NCI-H526 (cell line): ENCODE results near the gene CYP26B1.

ENCODE experiments used
- DNase-seq, 2 experiments: peaks; one replicate each; lab custom pipeline; 2025; lab: John Stamatoyannopoulos, UW

Gene CYP26B1, protein sequence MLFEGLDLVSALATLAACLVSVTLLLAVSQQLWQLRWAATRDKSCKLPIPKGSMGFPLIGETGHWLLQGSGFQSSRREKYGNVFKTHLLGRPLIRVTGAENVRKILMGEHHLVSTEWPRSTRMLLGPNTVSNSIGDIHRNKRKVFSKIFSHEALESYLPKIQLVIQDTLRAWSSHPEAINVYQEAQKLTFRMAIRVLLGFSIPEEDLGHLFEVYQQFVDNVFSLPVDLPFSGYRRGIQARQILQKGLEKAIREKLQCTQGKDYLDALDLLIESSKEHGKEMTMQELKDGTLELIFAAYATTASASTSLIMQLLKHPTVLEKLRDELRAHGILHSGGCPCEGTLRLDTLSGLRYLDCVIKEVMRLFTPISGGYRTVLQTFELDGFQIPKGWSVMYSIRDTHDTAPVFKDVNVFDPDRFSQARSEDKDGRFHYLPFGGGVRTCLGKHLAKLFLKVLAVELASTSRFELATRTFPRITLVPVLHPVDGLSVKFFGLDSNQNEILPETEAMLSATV

DNA sequence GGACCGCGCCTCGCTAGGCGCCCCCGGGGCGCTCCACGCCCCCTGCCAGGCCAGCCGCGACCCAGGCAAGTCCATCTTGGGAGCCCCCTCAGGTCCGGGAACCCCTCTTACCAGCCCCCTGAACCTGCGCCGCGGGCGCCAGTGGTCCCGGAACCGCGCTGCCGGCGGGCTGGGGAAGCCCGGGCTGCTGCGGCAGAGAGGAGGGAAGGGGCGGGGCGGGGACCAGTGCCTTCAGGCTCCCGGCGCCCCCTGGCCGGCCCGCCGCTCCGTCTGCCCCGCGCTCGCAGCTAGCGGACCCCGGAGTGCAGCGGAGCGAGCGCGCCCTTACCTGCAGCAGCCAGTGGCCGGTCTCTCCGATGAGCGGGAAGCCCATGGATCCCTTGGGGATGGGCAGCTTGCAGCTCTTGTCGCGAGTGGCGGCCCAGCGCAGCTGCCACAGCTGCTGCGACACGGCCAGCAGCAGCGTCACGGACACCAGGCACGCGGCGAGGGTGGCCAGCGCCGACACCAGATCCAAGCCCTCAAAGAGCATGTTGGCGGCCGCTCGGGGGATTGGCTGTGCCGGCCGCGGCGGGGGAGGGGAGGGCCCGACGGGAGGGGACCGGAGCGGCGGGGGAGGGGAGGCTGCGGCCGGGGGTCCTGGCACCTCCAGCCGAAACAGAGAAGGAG is at the start of gene CYP26B1:
TSS of gene CYP26B1 (minus strand) at position 560 of the 669 bp plus-strand sequence. CDS start at position 532, 28 bp downstream.
- DNase-seq: peak in 1 of 2 experiments; percentile 37

GRCh38 chr2:72193723-72194122 is 46.1 kb upstream of the CYP26B1 start:
- no peak for DNase-seq

DNA sequence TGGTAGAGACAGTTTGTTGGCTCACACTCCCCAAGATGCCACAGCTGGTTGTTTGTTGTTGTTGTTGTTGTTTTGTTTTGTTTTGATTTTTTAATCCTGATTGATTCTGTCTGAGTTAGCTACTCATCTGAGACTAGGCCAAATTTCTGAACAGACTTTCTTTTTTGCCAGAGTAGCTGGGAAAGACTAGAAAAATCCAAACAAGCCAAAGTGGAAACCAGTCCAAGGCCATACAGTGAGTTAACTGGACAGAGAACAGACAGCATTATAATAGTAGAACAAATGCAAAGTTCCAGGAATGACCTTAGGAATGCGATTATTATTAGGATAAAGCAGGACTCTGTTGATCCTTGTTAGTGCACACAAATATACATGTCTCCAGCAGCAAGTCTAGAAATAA is 43.8 kb upstream of the CYP26B1 start:
- DNase-seq: no peak

GRCh38 chr2:72185206-72185605 is 37.5 kb upstream of the CYP26B1 start:
- no peak for DNase-seq

- DNase-seq: no peak
Observed at GRCh38 chr2:72183466-72183865, 35.8 kb upstream of the CYP26B1 start.

DNA sequence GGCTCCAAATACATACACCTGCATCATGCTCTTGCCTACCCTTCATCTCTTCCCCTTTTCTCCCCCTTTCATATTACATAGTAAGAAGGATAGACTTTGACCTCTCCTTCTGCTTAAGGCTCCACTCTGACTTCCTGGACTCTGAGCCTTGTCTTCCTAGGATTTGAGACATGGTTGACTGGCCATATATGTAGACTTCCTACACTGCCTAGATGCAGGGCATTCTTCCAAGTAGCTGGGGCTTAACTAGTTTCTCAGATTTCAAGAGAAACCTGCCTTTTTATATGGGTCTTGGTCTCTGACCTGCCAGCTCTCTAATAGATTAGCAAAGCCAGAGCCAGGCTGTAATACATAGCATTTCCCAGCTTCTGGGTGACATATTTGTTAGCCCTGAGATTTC is 35.4 kb upstream of the CYP26B1 start:
- no peak for DNase-seq

DNA sequence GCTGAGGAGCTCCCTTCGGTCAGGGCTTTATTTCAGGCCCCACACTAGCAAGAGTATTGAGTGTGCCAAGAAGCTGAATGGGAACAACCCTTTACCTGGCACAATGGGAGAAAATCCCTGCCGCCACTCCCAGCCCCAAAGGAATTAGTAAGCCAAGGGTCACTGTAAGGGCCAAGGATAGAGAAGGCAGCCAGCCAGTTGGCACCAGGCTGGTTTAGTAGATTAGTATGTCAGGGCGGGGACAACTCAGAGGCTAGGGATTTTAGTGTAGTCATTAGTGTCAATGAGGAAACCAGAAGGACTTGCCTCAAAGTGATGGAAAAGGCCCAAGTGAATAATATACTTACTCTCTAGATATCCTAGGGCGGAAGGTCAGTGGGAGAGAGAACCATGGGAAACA is 34.9 kb upstream of the CYP26B1 start:
- DNase-seq: no peak

- DNase-seq: no peak
Observed at GRCh38 chr2:72181616-72182015, 34.0 kb upstream of the CYP26B1 start.

DNA sequence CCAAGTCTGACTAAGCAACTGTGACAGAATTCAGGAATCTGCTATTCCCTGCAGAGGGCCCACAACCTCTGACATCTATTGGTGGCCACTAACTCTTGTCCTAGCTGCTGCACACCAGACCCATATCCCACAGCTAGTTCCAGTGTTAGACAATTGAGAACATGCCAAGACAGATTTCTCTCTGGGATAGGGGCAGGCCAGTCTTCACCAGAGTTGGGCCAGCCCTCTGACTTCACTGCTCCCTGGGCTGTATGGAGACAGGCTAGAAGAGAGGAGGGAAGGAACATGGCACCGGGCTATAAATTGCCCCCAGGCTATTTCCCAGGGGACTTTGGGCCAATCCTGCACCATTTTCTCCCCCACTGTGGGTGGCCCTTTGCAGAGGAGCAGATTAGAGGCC is 32.7 kb upstream of the CYP26B1 start:
- DNase-seq: no peak

DNA sequence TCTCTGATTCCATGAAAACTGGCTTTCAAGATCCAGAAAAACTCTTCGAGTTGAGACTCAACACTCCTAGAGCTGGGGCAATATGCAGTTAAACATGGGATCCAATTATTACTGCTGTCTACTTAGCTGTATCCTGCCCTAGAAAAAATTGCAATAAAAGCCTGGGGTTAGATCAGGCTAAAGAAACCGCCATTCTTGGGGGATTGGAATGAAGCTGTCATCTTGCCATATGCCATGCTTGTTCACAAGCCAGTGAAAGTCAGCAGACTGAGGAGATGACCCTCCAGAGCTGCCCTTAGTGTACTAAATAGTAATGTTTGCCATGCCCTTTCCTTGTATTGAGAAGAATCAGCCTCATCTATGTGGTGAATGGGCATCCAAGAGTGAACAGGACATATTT is 30.9 kb upstream of the CYP26B1 start:
- no peak for DNase-seq

DNA sequence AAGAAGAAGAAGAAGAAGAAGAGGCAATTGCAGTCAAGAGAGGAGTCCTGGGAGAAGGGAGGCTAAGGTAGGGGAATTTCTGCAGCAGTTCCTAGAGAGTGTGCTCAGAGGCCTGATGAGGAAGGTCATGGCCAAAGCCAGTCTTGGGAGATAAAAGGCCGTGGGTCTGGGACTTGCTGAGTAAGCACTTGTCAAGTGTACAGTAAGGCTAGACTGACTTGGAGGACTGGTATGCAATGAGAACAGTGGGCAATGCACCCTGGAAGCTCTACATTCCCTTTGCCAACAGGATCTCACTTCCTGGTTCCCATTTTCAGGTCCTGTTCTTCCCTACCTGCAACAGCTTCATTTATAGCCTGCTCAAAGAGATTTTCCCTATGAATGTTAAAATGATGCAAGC is 28.6 kb upstream of the CYP26B1 start:
- DNase-seq: no peak

- DNase-seq: no peak
Observed at GRCh38 chr2:72175636-72176035, 28.0 kb upstream of the CYP26B1 start.

DNA sequence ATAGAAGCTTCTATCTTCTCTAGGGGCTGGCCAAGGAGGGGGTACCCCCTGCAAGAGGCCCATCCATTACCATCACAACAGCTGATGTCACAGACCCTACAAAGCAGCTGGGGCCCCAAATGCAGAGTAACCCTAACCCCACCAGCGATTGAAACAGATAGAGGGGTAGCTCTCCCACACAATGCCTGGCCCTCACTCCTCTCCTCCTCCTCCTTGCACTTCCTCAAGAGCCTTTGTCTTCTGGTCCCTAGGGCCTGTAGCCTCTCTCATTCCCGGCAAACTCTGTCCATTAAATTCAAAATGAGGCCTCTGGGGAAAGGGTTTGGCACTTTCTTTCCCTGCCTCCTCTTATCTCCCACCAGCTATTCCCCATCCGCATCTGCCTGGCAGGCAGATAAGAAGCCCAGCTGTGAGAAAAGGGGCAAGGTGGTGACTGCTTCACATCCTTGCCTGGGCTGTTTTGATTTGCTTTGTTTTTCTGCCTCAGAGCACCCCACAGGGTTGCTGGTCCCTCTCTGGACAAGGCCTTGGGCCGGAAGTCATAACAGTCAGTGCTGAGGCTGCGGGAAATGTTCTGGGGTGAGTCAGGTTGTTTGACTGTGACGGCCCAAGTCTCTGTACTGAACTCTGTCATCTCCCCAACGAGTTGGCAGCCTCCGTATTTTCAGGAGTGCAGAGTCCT is 26.1 kb upstream of the CYP26B1 start:
- DNase-seq: no peak

DNA sequence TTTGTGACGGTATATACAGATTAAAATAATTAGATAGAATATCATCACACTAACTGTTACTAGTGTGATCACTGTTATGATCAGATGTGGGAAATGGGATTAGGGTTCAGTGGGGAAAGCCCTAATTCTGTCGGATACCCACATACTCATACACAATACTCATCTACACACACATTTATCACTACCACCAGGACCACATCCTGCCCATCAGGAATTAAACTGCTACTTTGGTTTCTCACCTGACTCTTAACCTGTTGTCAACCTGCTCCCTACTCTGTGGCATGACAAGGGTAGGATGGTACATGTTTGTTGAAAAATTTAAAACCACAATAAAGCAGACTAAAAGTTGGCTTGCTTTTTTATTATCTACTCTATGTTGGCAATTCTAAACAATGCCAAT is 24.8 kb upstream of the CYP26B1 start:
- no peak for DNase-seq

GRCh38 chr2:72166279-72166678 is 18.6 kb upstream of the CYP26B1 start:
- DNase-seq: no peak

DNA sequence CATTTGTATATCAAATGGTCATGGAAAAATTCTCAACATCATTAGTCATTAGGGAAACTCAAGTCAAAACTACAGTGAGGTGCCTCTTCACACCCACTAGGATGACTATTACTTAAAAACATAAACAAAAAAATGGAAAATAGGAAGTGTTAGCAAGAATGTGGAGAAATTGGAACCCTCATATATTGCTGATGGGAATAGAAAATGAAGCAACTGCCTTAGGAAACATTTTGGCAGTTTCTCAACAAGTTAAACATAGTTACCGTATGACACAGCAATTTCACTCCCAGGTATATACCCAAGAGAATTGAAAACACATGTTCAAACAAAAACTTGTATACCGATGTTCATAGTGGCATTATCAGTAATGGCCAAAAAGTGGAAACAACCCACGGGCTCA is 18.1 kb upstream of the CYP26B1 start:
- DNase-seq: no peak

DNA sequence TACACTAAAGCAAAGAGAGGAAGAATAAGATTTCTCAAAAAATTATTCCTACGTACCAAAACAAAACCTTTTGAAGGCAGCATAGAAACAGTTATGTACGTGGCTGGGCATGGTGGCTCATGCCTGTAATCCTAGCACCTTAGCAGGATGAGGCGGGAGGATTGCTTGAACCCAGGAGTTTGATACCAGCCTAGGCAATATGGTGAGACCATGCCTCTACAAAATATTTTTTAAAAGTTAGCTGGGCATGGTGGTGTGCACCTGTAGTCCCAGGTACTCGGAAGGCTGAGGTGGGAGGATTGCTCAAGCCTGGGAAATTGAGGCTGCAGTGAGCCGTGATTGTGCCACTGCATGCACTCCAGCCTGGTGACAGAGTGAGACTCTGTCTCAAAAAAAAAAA is 14.9 kb upstream of the CYP26B1 start:
- no peak for DNase-seq

DNA sequence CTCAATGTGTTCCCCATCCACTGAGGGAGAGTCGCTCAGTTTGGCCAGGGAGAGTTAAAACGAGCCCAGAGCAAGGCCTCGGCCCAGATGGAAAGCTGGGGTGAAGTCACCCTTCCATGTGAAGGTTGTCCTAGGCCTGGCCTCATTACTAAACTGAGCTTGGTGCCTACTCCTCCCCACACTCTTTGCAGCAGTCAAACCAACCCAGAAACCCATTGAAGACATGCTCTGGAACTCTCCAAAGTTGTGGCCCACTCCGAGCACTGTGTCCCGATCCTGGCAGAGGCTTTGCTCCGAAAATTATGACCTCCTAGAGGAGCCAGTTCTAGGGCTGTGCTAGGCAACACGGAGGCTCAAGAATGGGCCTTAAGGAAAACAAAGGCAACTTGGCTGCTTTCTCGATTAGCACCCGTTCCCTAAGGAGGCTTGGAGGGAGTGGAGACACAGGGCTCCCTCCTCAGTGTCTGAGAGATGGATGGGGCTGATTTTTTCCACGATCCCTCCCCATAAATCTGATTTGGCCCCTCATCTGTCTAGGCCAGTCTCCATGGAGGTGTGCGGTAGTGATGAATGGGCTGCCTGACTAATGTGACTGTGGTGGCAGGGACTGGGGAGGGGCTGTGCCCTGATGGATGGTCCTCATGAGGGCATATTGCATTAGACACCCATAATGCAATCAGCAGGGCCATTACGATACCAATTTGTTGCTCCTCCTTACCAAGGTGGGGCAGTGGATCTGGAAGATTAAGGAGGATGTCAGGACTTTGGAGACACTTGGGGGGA is 11.7 kb upstream of the CYP26B1 start:
- DNase-seq: no peak

- no peak for DNase-seq
Observed at GRCh38 chr2:72157871-72158771, 10.5 kb upstream of the CYP26B1 start.

DNA sequence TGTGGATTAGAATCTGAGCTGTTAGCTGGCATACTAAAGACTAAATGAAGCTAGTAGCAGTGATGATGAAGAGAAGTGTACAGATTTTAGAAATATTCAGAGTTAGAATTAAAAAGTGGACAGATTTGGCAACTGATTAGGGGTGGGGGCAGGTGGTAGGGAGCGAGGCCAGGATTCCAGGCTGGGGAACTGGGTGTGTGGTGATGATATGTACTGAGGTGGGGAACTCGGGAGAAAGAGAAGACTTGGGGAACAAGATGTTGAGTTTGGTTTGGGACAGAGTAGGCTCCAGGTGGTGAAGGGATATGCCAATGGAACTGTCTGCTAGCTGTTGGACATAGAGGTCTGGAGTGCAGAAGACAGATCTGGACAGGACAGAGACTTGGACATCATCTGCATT is 9.2 kb upstream of the CYP26B1 start:
- DNase-seq: no peak

DNA sequence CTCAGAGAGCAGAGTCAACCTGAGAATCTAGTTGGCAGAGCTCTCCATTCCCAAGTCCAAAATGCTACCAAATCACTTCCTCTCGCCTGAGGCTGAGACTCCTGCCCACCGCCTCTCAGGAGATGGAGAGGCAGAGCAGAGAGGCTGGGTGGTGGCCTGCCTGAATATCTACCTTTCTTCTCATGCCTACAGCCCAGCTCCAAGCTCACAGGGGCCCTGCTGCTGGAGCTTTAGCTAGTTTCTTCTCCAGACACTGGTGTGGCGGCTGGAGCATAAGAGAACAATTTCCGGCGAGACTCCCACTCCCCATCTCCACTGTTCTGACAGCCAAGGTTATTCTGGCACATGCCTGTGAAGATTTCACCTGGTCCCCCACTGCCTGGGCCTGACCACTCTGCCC is 8.1 kb upstream of the CYP26B1 start:
- no peak for DNase-seq
